HG03575 (cell line): ENCODE results near the gene PITPNM3.

Source experiments
- ATAC-seq: cut with Tn5 transposase; IDR thresholded peaks from one replicate; pipeline ENCODE4 v1.9.1; 2021; ENCODE audit not compliant: unreplicated experiment, insufficient number of reproducible peaks, low FRiP score; ENCODE audit errors: extremely low read depth

The PITPNM3 gene

GRCh38 chr17:6557040-6557438 lies 684 bp upstream of the PITPNM3 start:
- ATAC-seq = no peak

- ATAC-seq = no peak
Observed at GRCh38 chr17:6555331-6556120, 829 bp downstream of the PITPNM3 start.

- ATAC-seq = no peak
Observed at GRCh38 chr17:6554871-6555330, 1.5 kb downstream of the PITPNM3 start.

GRCh38 chr17:6554342-6554741 lies 2.0 kb downstream of the PITPNM3 start:
- no peak for ATAC-seq

- ATAC-seq = no peak
Observed at GRCh38 chr17:6551869-6552531, 4.4 kb downstream of the PITPNM3 start.

GRCh38 chr17:6551356-6551755 lies 5.0 kb downstream of the PITPNM3 start:
- ATAC-seq = no peak

- no peak for ATAC-seq
Observed at GRCh38 chr17:6549384-6550036, 6.8 kb downstream of the PITPNM3 start.

GRCh38 chr17:6548578-6549330 lies 7.6 kb downstream of the PITPNM3 start:
- ATAC-seq = no peak

GRCh38 chr17:6548034-6548433 lies 8.3 kb downstream of the PITPNM3 start:
- no peak for ATAC-seq

GRCh38 chr17:6547336-6547735 lies 9.0 kb downstream of the PITPNM3 start:
- no peak for ATAC-seq

- ATAC-seq = no peak
Observed at GRCh38 chr17:6546069-6546718, 10.2 kb downstream of the PITPNM3 start.

- no peak for ATAC-seq
Observed at GRCh38 chr17:6545291-6545690, 11.1 kb downstream of the PITPNM3 start.

- ATAC-seq = no peak
Observed at GRCh38 chr17:6544011-6544370, 12.4 kb downstream of the PITPNM3 start.

- ATAC-seq = no peak
Observed at GRCh38 chr17:6543079-6544010, 13.0 kb downstream of the PITPNM3 start.

- no peak for ATAC-seq
Observed at GRCh38 chr17:6542577-6542976, 13.8 kb downstream of the PITPNM3 start.

GRCh38 chr17:6541886-6542285 lies 14.5 kb downstream of the PITPNM3 start:
- no peak for ATAC-seq

GRCh38 chr17:6539871-6540270 lies 16.5 kb downstream of the PITPNM3 start:
- no peak for ATAC-seq

- no peak for ATAC-seq
Observed at GRCh38 chr17:6536566-6537065, 19.7 kb downstream of the PITPNM3 start.
